Psoas muscle (tissue), 8 donors: ENCODE data around the gene NIPAL3. TPM values are rescaled to one million over a fixed set of nuclear protein-coding genes. Genes with fewer than 3 reads are reported as not detected.
"Not testable (repeated sequence)": the region's sequence is repeated elsewhere in the genome, so short reads cannot be mapped to it uniquely, and the experiment has no call there.

ENCODE experiments used
- ATAC-seq, 4 donors: fragments of 200-7000 bp; cut with Tn5 transposase; one replicate each; pipeline ENCODE4 v1.9.1; 2020; ENCODE audit warnings: moderate library complexity in 3 of 4, mild to moderate bottlenecking in 2 of 4
- DNase-seq, 2 donors: peaks; one replicate each; pipeline ENCODE4 v3.0.0-alpha.2; 2020
- H3K27ac ChIP-seq: fragments of 200-600 bp; one replicate; pipeline ENCODE4 v1.8.0; 2022
- H3K27me3 ChIP-seq, 3 donors: fragments of 200-600 bp in 1 of 3; one replicate each; pipeline versions ENCODE4 v1.6.1 to v1.8.0; 2013 to 2022; ENCODE audit warnings: low read length in 2 of 3, mild to moderate bottlenecking in 2 of 3, moderate library complexity in 1 of 3; ENCODE audit not compliant: insufficient read depth in 3 of 3
- H3K36me3 ChIP-seq, 2 donors: fragments of 200-600 bp in 1 of 2; one replicate each; pipeline versions ENCODE4 v1.6.1 to v1.8.0; 2013 to 2022; ENCODE audit warnings: low read depth in 1 of 2, mild to moderate bottlenecking in 1 of 2, moderate library complexity in 1 of 2; ENCODE audit not compliant: insufficient read depth in 1 of 2
- H3K4me1 ChIP-seq: fragments of 200-600 bp; one replicate; pipeline ENCODE4 v1.8.0; 2022
- H3K4me3 ChIP-seq: fragments of 200-600 bp; one replicate; pipeline ENCODE4 v1.8.0; 2022; ENCODE audit warnings: mild to moderate bottlenecking
- H3K9me3 ChIP-seq: fragments of 200-600 bp; one replicate; pipeline ENCODE4 v1.8.0; 2022
- WGBS, 3 donors: extraction: QIAGEN DNeasy Blood & Tissue Kit; methylation state at CpG; one replicate each; pipeline versions ENCODE4 v1.1.6 to v1.1.7; 2013; 5-methylcytosine and 5-hydroxymethylcytosine counted together
- intact Hi-C, 2 donors: fragments of 100-400 bp; cut with DNase I; formaldehyde crosslinking; loops; one replicate each; pipeline versions ENCODE4 v1.11.0 to v1.14.2; 2022
- polyA plus RNA-seq, 3 donors: library from polyadenylated mRNA; stranded (reverse); fragments of 200-250 nt; gene quantifications; one replicate each; pipeline ENCODE4 v1.2.3, GENCODE V29; 2013
- total RNA-seq, 4 donors: library from RNA; stranded (reverse); fragmentation: NEBNext Ultra II Directional in 2 of 4; extraction: Animal tissue kit (Norgen Biotek cat#: 25700) in 2 of 4; gene quantifications; one replicate each; pipeline versions ENCODE4 v1.2.1 to v1.2.4, GENCODE V29; 2021 to 2023
- TF ChIP-seq, protein P1 (sequence below): fragments of 200-600 bp; IDR thresholded peaks from one replicate; pipeline ENCODE4 v1.8.0; 2022; ENCODE audit warnings: antibody characterized with exemption
- donor health status: healthy with polysubstance abuse.
- donor health status: DM: no; HTN: no; CAD: no; lungs with moderate emphysema.
- donor health status: Bipolar disorder and iron deficiency.
- donor health status: healthy.
- donor health status: DM: yes; HTN: yes; CAD: no.
- donor health status: DM: no; HTN: no; CAD: no.
- donor health status: DM: no; HTN: no; CAD: no.
- donor health status: DM: yes; HTN: yes; CAD: no.

The NIPAL3 gene
- total and polyA plus RNA-seq, 7 donors, result 1.1 to 10.9 (median 3.9) TPM

DNA sequence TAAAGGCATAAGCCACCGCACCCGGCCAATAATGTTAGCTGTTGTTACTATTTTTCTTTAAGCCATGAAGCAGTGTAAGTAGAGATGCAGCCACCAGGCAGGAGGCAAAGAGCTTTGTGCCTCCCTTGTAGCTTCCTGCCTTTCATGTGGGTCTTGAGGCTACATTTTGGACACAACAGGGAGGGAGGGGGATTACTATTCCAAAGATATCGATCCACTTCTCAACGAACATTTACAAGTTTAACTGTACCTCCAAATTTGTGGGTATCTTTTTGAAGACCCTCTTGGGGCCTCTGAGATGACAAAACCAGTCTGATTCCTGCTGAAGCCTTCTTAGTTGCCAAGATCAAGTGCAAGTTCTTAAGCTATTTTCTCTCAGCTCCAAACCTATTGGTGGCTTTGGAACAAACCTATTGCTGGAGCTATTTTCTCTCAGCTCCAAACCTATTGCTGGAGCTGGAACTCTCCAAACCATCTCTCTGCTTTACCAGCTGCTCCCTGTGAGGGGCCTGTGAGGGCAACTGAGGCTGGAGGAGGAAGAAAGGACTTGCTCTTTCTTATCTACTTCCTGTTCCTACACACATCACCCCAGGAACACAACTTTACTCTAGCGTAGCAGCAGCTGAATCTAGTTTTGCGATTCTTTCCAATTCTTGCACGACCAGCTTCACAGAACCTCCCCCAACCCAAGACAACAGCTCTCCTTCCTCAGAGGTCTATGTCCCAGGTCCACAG is 70.9 kb downstream of the NIPAL3 start:
- no peak for DNase-seq
- Histone ChIP-seq H3K4me1 (no peaks in the 10 kb centered on the region), H3K27me3 (peaks cover 0 to 9% (median 0%) of the 10 kb centered on the region in 3 donors), H3K36me3 (no peaks in the 10 kb centered on the region), H3K27ac (no peak overlapping the region), H3K9me3 (no peaks in the 10 kb centered on the region), H3K4me3 (no peak overlapping the region)
- intact Hi-C loops, result no loop called here
- TF ChIP-seq, protein P1, sequence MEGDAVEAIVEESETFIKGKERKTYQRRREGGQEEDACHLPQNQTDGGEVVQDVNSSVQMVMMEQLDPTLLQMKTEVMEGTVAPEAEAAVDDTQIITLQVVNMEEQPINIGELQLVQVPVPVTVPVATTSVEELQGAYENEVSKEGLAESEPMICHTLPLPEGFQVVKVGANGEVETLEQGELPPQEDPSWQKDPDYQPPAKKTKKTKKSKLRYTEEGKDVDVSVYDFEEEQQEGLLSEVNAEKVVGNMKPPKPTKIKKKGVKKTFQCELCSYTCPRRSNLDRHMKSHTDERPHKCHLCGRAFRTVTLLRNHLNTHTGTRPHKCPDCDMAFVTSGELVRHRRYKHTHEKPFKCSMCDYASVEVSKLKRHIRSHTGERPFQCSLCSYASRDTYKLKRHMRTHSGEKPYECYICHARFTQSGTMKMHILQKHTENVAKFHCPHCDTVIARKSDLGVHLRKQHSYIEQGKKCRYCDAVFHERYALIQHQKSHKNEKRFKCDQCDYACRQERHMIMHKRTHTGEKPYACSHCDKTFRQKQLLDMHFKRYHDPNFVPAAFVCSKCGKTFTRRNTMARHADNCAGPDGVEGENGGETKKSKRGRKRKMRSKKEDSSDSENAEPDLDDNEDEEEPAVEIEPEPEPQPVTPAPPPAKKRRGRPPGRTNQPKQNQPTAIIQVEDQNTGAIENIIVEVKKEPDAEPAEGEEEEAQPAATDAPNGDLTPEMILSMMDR, result no peak
- ATAC-seq, result no peak
- WGBS, 3 donors, result 70 to 79% (median 77%) methylated on average over 7 of the region's 7 CpGs

DNA sequence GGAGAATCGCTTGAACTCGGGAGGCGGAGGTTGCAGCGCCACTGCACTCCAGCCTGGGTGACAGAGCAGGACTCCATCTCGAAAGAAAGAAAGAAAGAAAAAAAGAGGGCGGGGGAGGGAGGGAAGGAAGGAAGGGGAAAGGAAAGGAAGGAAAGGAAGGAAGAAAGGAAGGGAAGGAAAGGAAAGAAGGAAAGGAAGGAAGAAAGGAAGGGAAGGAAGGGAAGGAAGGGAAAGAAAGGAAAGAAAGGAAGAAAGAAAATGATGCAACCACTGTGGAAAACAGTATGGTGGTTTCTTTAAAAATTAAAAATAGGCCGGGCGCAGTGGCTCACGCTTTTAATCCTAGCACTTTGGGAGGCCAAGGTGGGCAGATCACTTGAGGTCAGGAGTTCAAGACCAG is 71.9 kb downstream of the NIPAL3 start:
- ATAC-seq, result no peak
- WGBS, 3 donors, result 81 to 86% (median 85%) methylated on average over 9 of the region's 9 CpGs
- intact Hi-C loops, result no loop called here

DNA sequence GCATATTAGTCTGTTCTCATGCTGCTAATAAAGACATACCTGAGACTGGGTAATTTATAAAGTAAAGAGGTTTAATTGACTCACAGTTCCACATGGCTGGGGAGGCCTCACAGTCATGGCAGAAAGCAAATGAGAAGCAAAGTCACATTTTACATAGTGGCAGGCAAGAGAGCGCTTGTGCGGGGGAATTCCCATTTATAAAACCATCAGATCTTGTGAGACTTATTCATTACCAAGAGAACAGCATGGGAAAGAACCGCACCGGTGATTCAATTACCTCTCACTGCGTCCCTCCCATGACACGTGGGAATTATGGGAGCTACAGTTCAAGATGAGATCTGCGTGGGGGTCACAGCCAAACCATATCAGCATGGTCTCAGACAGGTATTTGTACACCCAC is 72.6 kb downstream of the NIPAL3 start:
- 86 to 96% (median 86%) methylated on average over 7 of the region's 7 CpGs for WGBS, 3 donors
- not testable (repeated sequence) for H3K27ac ChIP-seq, ATAC-seq

More for the DNA sequence above, 71.9 kb downstream of the NIPAL3 start:
- H3K36me3 ChIP-seq, result no peaks in the 10 kb centered on the region
- H3K27me3 ChIP-seq, result peaks cover 0 to 9% (median 0%) of the 10 kb centered on the region in 3 donors
- no peak overlapping the region for H3K27ac ChIP-seq
- H3K4me1 ChIP-seq, result no peaks in the 10 kb centered on the region
- TF ChIP-seq, protein P1, result no peak
- no peak overlapping the region for H3K4me3 ChIP-seq
- DNase-seq, result no peak
- no peaks in the 10 kb centered on the region for H3K9me3 ChIP-seq

DNA sequence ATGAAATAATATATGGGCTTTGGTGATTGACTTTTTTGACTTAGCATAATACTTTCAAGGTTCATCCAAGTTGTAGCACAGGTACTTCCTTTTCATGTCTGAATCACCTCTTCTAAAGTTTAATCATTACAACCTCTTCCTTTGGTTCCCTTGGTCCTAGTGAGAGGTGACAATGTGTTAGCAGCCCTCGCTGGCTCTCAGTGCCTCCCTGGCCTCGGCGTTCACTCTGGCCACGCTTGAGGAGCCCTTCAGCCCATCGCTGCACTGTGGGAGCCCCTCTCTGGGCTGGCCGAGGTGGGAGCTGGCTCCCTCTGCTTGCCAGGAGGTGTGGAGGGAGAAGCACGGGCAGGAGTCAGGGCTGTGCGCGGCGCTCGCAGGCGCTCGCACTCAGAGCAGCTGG is 74.1 kb downstream of the NIPAL3 start:
- ATAC-seq (no peak), DNase-seq (no peak)
- 94% methylated on average over 13 of the region's 13 CpGs for WGBS, 3 donors
- Histone ChIP-seq H3K9me3 (no peaks in the 10 kb centered on the region), H3K27ac (no peak overlapping the region), H3K27me3 (peaks cover 0 to 23% (median 0%) of the 10 kb centered on the region in 3 donors), H3K36me3 (no peaks in the 10 kb centered on the region), H3K4me1 (no peaks in the 10 kb centered on the region), H3K4me3 (no peak overlapping the region)
- intact Hi-C loops, result no loop called here
- TF ChIP-seq, protein P1, result no peak

More for the DNA sequence above, 72.6 kb downstream of the NIPAL3 start:
- DNase-seq, H3K4me1 ChIP-seq, intact Hi-C loops, H3K4me3 ChIP-seq, H3K36me3 ChIP-seq, H3K9me3 ChIP-seq: not testable (repeated sequence)
- H3K27me3 ChIP-seq, result peaks cover 0 to 15% (median 0%) of the 10 kb centered on the region in 3 donors

DNA sequence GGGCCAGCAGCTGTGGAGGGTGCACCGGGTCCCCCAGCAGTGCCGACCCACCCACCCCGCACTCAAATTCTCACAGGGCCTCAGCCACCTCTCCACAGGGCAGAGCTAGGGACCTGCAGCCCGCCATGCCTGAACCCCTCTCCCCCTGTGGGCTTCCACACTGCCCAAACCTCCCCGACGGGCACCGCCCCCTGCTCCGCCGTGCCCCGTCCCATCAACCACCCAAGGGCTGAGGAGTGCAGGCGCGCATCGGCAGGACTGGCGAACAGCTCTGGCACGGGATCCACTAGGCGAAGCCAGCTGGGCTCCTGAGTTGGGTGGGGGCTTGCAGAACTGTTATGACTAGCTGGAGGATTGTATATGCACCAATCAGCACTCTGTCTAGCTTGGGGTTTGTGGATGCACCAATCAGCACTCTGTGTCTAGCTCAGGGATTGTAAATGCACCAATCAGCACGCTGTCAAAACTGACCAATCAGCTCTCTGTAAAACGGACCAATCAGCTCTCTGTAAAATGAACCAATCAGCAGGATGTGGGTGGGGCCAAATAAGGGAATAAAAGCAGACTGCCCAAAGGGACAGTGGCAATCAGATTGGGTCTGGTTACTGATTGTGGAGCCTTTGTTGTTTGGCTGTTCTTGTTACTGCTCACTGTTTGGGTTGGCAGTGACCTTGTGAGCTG is 74.6 kb downstream of the NIPAL3 start:
- H3K27me3 ChIP-seq, result peaks cover 0 to 23% (median 2%) of the 10 kb centered on the region in 3 donors
- ATAC-seq (no peak), DNase-seq (no peak)
- no peak overlapping the region for H3K27ac ChIP-seq
- no peaks in the 10 kb centered on the region for H3K36me3 ChIP-seq
- H3K4me1 ChIP-seq, result no peaks in the 10 kb centered on the region
- intact Hi-C loops, result no loop called here
- 95 to 96% (median 95%) methylated on average over 18 of the region's 18 CpGs for WGBS, 3 donors
- H3K9me3 ChIP-seq, result no peaks in the 10 kb centered on the region
- TF ChIP-seq, protein P1, result no peak
- H3K4me3 ChIP-seq, result no peak overlapping the region
